D721Med (cell line): ENCODE results near the gene CFAP99.

Source experiments
- DNase-seq: peaks from one replicate; pipeline ENCODE4 v3.0.0; 2011; ENCODE audit warnings: low spot score; ENCODE audit not compliant: insufficient read length
- FAIRE-seq: peaks from 2 replicates; lab custom pipeline; 2011; peaks lifted over from hg19 to GRCh38; lab: Jason Lieb, UNC
- TF ChIP-seq, protein P1 (sequence below): IDR thresholded peaks from 2 replicates; pipeline ENCODE4 v1.5.1; 2012; ENCODE audit warnings: mild to moderate bottlenecking, control low read depth; ENCODE audit not compliant: insufficient read depth; ENCODE audit errors: missing control alignments

Gene CFAP99

DNA sequence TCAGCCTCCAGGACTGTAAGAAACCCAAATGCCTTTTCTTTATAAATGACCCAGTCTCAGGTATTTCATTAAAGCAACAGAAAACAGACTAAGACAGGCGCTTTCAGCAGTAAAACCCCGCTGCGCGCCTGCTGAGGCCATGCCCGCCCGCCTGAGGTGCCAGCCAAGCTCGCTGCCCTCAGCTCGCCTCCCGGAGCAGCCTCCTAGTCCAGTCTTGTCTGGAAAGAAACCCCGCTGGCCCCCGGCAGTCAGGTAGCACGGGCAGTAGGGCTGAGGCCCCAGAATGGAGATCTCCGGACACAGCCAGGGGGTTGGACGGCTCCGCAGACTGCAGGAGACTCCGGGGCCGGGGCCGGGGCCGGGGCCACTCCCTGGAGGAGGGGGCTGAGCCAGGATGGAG lies 32.0 kb upstream of the CFAP99 start:
- FAIRE-seq (no peak), DNase-seq (no peak)
- TF ChIP-seq, protein P1, sequence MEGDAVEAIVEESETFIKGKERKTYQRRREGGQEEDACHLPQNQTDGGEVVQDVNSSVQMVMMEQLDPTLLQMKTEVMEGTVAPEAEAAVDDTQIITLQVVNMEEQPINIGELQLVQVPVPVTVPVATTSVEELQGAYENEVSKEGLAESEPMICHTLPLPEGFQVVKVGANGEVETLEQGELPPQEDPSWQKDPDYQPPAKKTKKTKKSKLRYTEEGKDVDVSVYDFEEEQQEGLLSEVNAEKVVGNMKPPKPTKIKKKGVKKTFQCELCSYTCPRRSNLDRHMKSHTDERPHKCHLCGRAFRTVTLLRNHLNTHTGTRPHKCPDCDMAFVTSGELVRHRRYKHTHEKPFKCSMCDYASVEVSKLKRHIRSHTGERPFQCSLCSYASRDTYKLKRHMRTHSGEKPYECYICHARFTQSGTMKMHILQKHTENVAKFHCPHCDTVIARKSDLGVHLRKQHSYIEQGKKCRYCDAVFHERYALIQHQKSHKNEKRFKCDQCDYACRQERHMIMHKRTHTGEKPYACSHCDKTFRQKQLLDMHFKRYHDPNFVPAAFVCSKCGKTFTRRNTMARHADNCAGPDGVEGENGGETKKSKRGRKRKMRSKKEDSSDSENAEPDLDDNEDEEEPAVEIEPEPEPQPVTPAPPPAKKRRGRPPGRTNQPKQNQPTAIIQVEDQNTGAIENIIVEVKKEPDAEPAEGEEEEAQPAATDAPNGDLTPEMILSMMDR: no peak

DNA sequence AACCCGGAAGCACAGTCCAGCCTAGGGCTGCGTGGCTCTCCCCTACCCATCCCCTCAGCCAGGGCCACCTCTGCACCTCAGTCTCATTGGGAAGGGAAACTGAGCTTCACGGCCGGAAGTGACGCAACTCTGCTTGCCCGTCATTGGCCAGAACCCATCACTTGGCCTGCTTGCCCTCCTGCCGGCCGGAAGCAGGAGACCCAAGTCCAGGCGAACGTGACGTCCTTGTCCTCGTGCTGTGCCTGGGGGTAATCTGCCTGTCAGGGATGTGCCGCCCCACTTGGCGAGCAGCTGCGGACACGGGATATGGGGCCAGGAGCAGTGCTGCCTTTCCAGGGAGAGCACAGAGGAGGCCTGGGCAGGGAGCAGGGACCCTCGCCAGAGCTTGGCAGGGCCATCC lies 31.5 kb upstream of the CFAP99 start:
- no peak for FAIRE-seq
- TF ChIP-seq, protein P1: no peak

DNA sequence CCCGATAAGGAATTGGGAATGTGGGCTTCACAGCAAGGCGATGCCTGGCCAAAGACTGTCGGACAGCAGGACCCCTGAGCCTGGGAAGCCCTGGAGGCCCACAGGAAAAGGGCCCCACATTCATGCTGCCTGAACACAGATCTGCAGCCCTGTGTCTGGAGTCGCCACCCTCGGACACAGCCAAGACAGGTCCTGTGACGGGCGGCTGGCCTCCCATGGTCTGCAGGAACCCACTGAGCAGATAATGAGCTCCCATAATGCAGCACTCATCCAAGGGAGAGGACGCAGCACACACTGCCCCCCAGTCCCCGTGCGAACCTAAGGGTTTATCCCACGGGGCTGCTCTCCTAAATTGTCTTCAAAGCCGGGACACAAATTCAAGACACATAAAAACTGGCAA lies 30.9 kb upstream of the CFAP99 start:
- DNase-seq: no peak
- FAIRE-seq: no peak
- TF ChIP-seq, protein P1: no peak

More for the DNA sequence above, 31.5 kb upstream of the CFAP99 start:
- no peak for DNase-seq

DNA sequence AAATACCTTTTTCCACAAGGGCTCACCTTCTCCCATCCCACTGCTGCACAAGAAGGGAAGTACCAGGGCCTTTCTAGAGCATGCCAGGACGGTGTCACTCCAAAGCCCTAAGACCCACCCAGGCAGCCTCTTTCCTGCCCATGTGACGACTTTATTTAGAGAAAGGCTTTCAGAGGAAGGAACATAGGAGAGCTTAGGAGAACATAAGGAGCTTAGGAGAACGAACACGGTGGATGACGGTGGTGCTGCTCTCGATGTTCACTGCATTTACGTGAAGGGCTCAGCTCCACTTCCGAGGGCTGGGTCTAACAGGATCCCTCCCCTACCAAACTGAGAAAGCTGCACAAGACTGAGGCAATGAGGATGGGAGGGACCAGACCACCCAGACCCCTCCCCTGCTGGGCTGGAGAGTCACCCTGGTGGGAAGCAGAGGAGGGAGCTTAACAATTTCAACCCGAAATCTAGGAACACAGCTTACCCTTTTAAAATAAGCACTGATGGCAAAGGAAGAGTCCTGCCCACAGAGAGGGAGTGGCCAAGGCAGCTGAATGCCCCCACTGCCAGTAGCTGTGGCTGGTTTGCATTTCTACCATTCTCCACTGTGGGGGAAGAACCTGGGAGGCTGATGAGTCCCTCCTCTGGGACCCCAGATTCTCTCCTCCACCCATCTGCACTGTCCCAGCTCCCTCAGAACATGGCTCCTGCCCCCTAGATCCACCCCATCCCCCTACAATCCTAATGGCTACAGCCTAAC lies 30.1 kb upstream of the CFAP99 start:
- FAIRE-seq: no peak
- TF ChIP-seq, protein P1: no peak
- peak; percentile 68 for DNase-seq

DNA sequence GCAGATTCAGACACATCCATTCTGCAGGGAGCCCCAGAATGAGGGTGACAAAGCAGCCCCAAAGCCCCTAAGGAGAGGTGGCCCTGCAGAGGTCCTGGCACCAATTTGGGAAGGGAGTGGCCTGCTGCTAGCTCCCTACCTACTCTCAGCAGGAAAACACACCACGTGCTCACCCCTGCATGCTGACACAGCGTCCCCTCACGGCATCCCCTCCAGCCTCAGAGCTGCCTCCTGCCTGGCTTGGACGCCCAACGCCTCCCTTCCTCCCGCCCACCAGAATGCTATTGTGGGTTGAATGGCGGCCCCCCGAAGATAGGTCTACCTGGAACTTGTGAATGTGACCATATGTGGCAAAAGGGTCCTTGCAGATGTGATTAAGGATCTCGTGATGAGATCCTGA lies 29.1 kb upstream of the CFAP99 start:
- FAIRE-seq (no peak), DNase-seq (no peak)
- TF ChIP-seq, protein P1: no peak

DNA sequence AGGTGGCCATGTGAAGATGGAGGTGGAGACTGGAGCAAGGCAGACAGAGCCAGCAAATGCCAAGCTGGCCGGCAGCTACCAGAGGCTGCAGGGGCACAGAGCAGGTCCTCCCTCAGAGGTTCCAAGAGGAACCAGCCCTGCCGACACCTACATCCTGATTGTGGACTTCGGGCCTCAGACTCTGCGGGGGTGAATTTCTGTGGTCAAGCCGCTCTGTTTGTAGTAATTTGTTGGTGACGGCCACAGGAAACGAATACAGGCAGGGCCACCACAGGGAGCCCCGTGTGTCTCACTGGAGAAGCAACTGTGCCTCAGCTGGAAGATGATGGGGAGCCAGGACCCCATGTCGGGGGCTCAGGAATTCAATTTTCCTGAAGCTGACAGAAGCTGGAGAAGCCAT lies 28.6 kb upstream of the CFAP99 start:
- DNase-seq: no peak
- TF ChIP-seq, protein P1: no peak
- FAIRE-seq: no peak

DNA sequence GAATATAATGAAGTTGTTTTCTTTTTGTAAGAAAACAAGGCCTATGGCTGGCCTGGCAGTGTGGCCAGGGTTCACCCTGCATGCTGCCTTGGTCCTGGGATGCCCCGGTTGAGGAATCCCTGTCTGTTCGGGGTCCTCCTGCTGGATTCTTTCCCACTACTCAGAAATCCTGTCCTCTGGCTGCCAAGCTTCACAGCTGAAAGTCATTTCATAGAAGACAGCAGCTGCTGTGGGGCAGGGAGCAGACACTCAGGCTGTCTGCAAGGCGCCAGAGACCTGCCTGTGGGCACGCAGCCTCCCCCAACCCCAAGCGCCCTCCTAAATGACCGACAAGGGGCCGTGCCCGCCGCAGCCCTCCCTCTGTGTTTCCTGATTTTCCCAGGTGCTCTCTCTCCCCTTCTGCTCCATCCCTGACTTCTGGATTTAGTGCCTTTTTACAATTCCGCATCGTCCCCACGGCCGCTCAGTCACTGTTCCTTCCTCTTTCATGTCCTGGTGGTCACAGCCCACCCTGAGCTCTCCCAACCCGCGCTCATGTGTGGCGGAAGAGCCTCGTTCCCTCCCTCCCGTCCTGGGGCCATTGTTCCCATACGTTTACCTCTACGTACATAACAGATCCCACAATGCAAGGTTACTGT lies 27.9 kb upstream of the CFAP99 start:
- TF ChIP-seq, protein P1: no peak
- no peak for FAIRE-seq
- DNase-seq: no peak
